ENCODE results near the gene MXRA8.
"Not testable (repeated sequence)": the region's sequence is repeated elsewhere in the genome, so short reads cannot be mapped to it uniquely, and the experiment has no call there.

Gene MXRA8

GRCh38 chr1:1317420-1317819 is 40.9 kb downstream of the MXRA8 start:
- H3K4me3 ChIP-seq (ENCODE audit: low read depth, low read length) = no peak overlapping the region
- TF ChIP-seq MYC (IDR thresholded peaks at IDR 0.05; ENCODE audit: low read depth, low read length) = no peak
- TF ChIP-seq POLR2A (IDR thresholded peaks at IDR 0.05; ENCODE audit: extremely low read depth, insufficient read length) = no peak
- no peak for TF ChIP-seq CTCF (IDR thresholded peaks at IDR 0.05; ENCODE audit: low read depth, low read length)
- TF ChIP-seq MAX (IDR thresholded peaks at IDR 0.05; ENCODE audit: low read depth, low read length) = no peak
- no peak for DNase-seq (ENCODE audit: low read depth)

GRCh38 chr1:1316199-1316598 is 42.2 kb downstream of the MXRA8 start:
- H3K4me3 ChIP-seq (ENCODE audit: low read depth, low read length); DNase-seq (ENCODE audit: low read depth): not testable (repeated sequence)

GRCh38 chr1:1315435-1315954 is 42.9 kb downstream of the MXRA8 start:
- no peak overlapping the region for H3K4me3 ChIP-seq (ENCODE audit: low read depth, low read length)
- TF ChIP-seq MYC (IDR thresholded peaks at IDR 0.05; ENCODE audit: low read depth, low read length) (no peak), CTCF (IDR thresholded peaks at IDR 0.05; ENCODE audit: low read depth, low read length) (no peak), POLR2A (IDR thresholded peaks at IDR 0.05; ENCODE audit: extremely low read depth, insufficient read length) (no peak), MAX (IDR thresholded peaks at IDR 0.05; ENCODE audit: low read depth, low read length) (no peak)
- DNase-seq (ENCODE audit: low read depth) = no peak

- TF ChIP-seq MYC (IDR thresholded peaks at IDR 0.05; ENCODE audit: low read depth, low read length) (no peak), POLR2A (IDR thresholded peaks at IDR 0.05; ENCODE audit: extremely low read depth, insufficient read length) (no peak), MAX (IDR thresholded peaks at IDR 0.05; ENCODE audit: low read depth, low read length) (no peak), CTCF (IDR thresholded peaks at IDR 0.05; ENCODE audit: low read depth, low read length) (no peak)
- no peak for DNase-seq (ENCODE audit: low read depth)
- no peak overlapping the region for H3K4me3 ChIP-seq (ENCODE audit: low read depth, low read length)
These were observed 43.5 kb downstream of the MXRA8 start for GRCh38 chr1:1314678-1315335.

GRCh38 chr1:1314237-1314586 is 44.1 kb downstream of the MXRA8 start:
- DNase-seq (ENCODE audit: low read depth) = no peak
- H3K4me3 ChIP-seq (ENCODE audit: low read depth, low read length) = no peak overlapping the region
- no peak for TF ChIP-seq CTCF (IDR thresholded peaks at IDR 0.05; ENCODE audit: low read depth, low read length)
- TF ChIP-seq MAX (IDR thresholded peaks at IDR 0.05; ENCODE audit: low read depth, low read length) = no peak

- no peak for DNase-seq (ENCODE audit: low read depth)
- no peak overlapping the region for H3K4me3 ChIP-seq (ENCODE audit: low read depth, low read length)
- TF ChIP-seq CTCF (IDR thresholded peaks at IDR 0.05; ENCODE audit: low read depth, low read length) (no peak), MYC (IDR thresholded peaks at IDR 0.05; ENCODE audit: low read depth, low read length) (no peak), POLR2A (IDR thresholded peaks at IDR 0.05; ENCODE audit: extremely low read depth, insufficient read length) (peak; percentile 6)
These were observed 44.7 kb downstream of the MXRA8 start for GRCh38 chr1:1313500-1314236.
